Measurements from ENCODE around the gene TUBE1. TPM values are rescaled to one million over a fixed set of nuclear protein-coding genes. Genes with fewer than 3 reads are reported as not detected.
A peak's percentile ranks its signal among the peaks of the same experiment; 100 is the strongest.

The TUBE1 gene
- total and polyA plus RNA-seq, 10 of the 15 experiments (the other 5 are each of a cell fraction or from before 2014, with no cell fraction given), result 6.3 to 25.2 (median 13.6) TPM

DNA sequence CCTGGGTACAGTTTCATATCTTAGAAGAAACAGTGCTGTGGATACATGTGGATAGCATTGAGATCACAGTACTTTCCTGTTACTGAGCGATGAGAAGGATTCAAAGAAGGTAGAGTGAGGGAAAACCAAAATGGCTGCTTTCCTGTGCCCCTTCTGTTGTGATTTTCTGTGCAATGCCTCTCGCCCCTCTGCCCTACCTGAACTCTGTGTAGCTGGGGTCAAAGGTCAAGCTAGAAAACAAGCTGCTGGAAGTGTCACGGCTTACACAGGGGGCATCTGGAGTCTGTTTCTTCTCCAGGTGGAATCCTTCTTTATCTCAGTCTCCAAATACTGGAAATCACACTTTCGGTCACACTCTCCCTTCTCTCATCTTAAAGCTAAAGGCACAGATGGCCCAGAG lies 60.3 kb downstream of the TUBE1 start:
- no peak for ATAC-seq
- H3K4me1 ChIP-seq (ENCODE audit: control insufficient read depth, insufficient read depth, low read length), result peaks cover 8% of the 10 kb centered on the region; the same call in 1 of the 2 replicates
- intact Hi-C loops (cut with micrococcal nuclease; ENCODE audit: unreplicated experiment), result no loop called here

More for the DNA sequence above, 60.3 kb downstream of the TUBE1 start:
- DNase-seq (ENCODE audit: low read depth, low spot score) (no peak), FAIRE-seq (no peak)
- ChIA-PET CTCF (interaction anchor here (0.7 to 4.3 kb wide), 7 partner anchors 8 to 202 kb away, joined by 3 to 78 read pairs (median 4); no protein-coding TSS in a partner anchor), SMC1A (ENCODE audit: uncharacterized antibody, unreplicated experiment) (interaction anchor here (1.6 to 3.9 kb wide), 3 partner anchors 11 to 16 kb away, joined by 5 to 29 read pairs (median 11); no protein-coding TSS in a partner anchor), POLR2A (interaction anchor here (2.6 kb wide), 1 partner anchor 11 kb away, joined by 14 read pairs; no protein-coding TSS in a partner anchor), RAD21 (ENCODE audit: unreplicated experiment) (interaction anchor here (2.5 kb wide), 1 partner anchor 9 kb away, joined by 13 read pairs; no protein-coding TSS in a partner anchor)
- Histone ChIP-seq H3K27ac (ENCODE audit: control insufficient read depth, insufficient read depth) (no peak overlapping the region), H2AFZ (ENCODE audit: control insufficient read depth, low read depth, low read length) (no peak overlapping the region), H4K20me1 (ENCODE audit: control insufficient read depth, insufficient read depth) (no peaks in the 10 kb centered on the region), H3K36me3 (ENCODE audit: control insufficient read depth in 2 of 2, insufficient read depth in 2 of 2, low read length in 1 of 2) (no peaks in the 10 kb centered on the region), H3K4me3 (no peak overlapping the region), H3K9me3 (replicated peaks; ENCODE audit: control insufficient read depth, insufficient read depth, low read length) (no peaks in the 10 kb centered on the region; the same call in 2 of the 3 replicates), H3K27me3 (replicated peaks in 1 of 2; ENCODE audit: control insufficient read depth in 2 of 2, insufficient read depth in 2 of 2, low read length in 1 of 2) (no peaks in the 10 kb centered on the region), H3K4me2 (ENCODE audit: control insufficient read depth, insufficient read depth) (no peak overlapping the region), H3K79me2 (ENCODE audit: control insufficient read depth, insufficient read depth, low read length) (no peaks in the 10 kb centered on the region), H3K9ac (ENCODE audit: control insufficient read depth, insufficient read depth, low read length) (no peak overlapping the region)
- no TSS peak for BruUV-seq (replicated peaks)
- WGBS (ENCODE audit: insufficient coverage, insufficient replicate concordance, low lambda C conversion rate, missing lambda C conversion rate), result 45% methylated on average over 4 of the region's 4 CpGs
- TF ChIP-seq FOXK2 (IDR thresholded peaks at IDR 0.05), result no peak
- 0 out of 2 replicates have a peak, but pooled peaks have one; percentile 27 for TF ChIP-seq NR2F1 (conservative IDR thresholded peaks at IDR 0.05)
- TF ChIP-seq RBBP5 (conservative IDR thresholded peaks at IDR 0.05), result no peak
- no peak for TF ChIP-seq KAT2A (conservative IDR thresholded peaks at IDR 0.05; ENCODE audit: control insufficient read depth, low read depth, low read length)
- no peak for TF ChIP-seq SMAD5 (IDR thresholded peaks at IDR 0.05; ENCODE audit: low read depth)
- TF ChIP-seq ZBTB11 (CRISPR knock-in tag; IDR thresholded peaks at IDR 0.05), result no peak
- no peak for TF ChIP-seq SMARCA5 (IDR thresholded peaks at IDR 0.05)
- TF ChIP-seq CBX3 (IDR thresholded peaks at IDR 0.05; ENCODE audit: borderline replicate concordance, low read depth), result no peak
- no peak for TF ChIP-seq SUZ12 (IDR thresholded peaks at IDR 0.05; ENCODE audit: unreplicated experiment)
- no peak for TF ChIP-seq JUNB (IDR thresholded peaks at IDR 0.05)
- no peak for TF ChIP-seq ZBTB4 (CRISPR knock-in tag; IDR thresholded peaks at IDR 0.05)
- no peak for TF ChIP-seq IRF4 (IDR thresholded peaks at IDR 0.05; ENCODE audit: low read depth, low read length)
- TF ChIP-seq TCF7 (IDR thresholded peaks at IDR 0.05; ENCODE audit: borderline replicate concordance), result no peak
- 0 out of 2 replicates have a peak, but pooled peaks have one; percentile 9 for TF ChIP-seq NR2C1 (IDR thresholded peaks at IDR 0.05)
- TF ChIP-seq NR2C2 (IDR thresholded peaks at IDR 0.05; ENCODE audit: borderline replicate concordance, control insufficient read depth, insufficient read length, low read depth), result no peak
- in situ Hi-C loops (cut with MboI), result no loop called here

All from GM12878 (cell line).